HG02970 (cell line): ENCODE data around the gene SOD2.

Experiments
- ATAC-seq: cut with Tn5 transposase; IDR thresholded peaks from one replicate; pipeline ENCODE4 v1.9.1; 2021; ENCODE audit warnings: mild to moderate bottlenecking, moderate library complexity, moderate number of reproducible peaks; ENCODE audit not compliant: unreplicated experiment, low FRiP score

The SOD2 gene

DNA sequence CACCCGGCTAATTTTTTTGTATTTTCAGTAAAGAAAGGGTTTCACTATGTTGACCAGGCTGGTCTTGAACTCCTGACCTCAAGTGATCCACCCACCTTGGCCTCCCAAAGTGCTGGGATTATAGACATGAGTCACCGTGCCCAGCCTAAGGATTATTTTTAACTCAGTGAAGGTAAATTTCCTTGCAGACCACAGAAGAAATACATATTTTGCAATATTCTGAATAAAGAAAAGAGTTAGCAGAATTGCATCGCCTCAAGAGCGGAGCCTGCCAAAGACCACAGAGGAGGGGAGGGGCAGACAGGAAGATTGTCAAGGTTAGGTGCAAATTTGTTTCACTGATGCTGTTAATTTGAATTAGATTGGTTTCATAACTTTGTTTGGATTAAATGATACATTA, 47.4 kb downstream of the SOD2 start:
- ATAC-seq = no peak
